GM03348 (cell line): ENCODE data around the gene COL11A1.
A peak's percentile ranks its signal among the peaks of the same experiment; 100 is the strongest.
"Not testable (repeated sequence)": the region's sequence is repeated elsewhere in the genome, so short reads cannot be mapped to it uniquely, and the experiment has no call there.

Experiments used
- DNase-seq: peaks from one replicate; pipeline ENCODE4 v3.0.0; 2012; ENCODE audit warnings: low spot score

COL11A1 gene

DNA sequence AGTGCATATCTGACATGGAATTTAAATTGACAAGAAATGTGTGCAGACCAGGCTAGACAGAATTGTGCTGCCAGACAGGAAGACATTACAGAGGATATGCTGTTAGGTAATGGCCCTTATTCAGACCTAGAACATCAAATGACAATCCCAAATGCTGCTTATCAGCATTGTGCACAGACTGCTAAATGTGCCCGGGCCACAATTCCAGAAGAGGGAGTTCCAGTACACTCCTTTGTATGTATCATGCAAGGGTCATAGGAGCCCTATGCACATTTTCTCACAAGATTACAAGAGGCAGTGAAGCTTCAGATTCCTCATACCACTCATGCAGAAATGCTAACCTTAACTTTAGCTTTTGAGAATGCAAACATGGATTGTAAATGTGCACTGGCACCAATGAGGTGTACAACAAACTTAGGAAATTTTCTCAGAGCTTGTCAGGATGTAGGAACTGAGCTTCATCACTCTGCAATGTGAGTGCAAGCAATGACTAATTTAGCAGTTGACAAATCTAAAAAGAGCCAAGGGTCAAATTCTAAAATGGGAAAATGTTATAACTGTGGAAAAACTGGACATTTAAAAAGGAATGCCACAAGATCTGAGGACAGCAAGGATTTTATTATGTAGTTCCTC, 273.5 kb downstream of the COL11A1 start:
- DNase-seq, result peak; percentile 6

DNA sequence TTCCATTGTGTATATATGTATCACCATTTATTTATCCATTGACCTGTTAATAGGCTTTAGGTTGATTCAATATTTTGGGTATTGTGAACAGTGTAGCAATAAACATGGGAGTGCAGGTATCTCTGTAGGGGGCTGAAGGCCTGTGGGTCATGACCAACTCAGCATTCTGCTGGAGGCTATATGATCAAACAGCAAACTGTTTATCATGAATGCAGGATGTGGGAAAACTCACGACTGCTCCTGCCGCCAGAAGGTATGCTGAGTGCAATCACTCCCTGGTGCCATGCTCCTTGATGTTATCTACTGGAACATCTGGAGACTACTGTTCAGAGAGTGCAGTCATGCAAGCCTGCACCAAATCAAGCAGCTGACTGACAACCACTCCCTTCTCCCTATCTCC, 275.2 kb downstream of the COL11A1 start:
- no peak for DNase-seq

DNA sequence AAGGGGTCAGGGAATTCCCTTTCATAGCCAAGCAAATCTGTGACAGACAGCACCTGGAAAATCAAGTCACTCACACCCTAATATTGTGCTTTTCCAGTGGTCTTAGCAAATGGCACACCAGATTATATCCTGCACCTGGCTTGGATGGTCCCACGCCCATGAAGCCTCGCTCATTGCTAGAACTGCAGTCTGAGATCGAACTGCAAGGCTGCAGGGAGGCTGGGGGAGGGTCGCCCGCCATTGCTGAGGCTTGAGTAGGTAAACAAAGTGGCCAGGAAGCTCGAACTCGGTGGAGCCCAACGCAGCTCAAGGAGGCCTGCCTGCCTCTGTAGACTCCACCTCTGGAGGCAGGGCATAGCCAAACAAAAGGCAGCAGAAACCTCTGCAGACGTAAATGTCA, 281.6 kb downstream of the COL11A1 start:
- not testable (repeated sequence) for DNase-seq
